Ishikawa (cell line): Measurements from ENCODE around the gene CRYBA4.

Source experiments
- CEBPB ChIP-seq: IDR thresholded peaks from 2 replicates; pipeline ENCODE4 v1.6.1; 2012
- CREB1 ChIP-seq: IDR thresholded peaks from 2 replicates; pipeline ENCODE4 v1.6.1; 2012; ENCODE audit warnings: low read depth
- EGR1 ChIP-seq: IDR thresholded peaks from 2 replicates; pipeline ENCODE4 v1.6.1; 2012
- EP300 ChIP-seq: IDR thresholded peaks from 2 replicates; pipeline ENCODE4 v1.6.1; 2012; ENCODE audit warnings: borderline replicate concordance
- FOXM1 ChIP-seq: IDR thresholded peaks from 2 replicates; pipeline ENCODE4 v1.6.1; 2012; ENCODE audit warnings: low read depth, borderline replicate concordance
- MAX ChIP-seq: IDR thresholded peaks from 2 replicates; pipeline ENCODE4 v1.6.1; 2012
- NFIC ChIP-seq: IDR thresholded peaks from 2 replicates; pipeline ENCODE4 v1.6.1; 2012
- RAD21 ChIP-seq: IDR thresholded peaks from 2 replicates; pipeline ENCODE4 v1.6.1; 2012; ENCODE audit warnings: low read depth
- REST ChIP-seq: IDR thresholded peaks from 2 replicates; pipeline ENCODE4 v1.6.1; 2012; ENCODE audit warnings: low read depth, mild to moderate bottlenecking
- TAF1 ChIP-seq: IDR thresholded peaks from 2 replicates; pipeline ENCODE4 v1.6.1; 2012; ENCODE audit warnings: low read depth, mild to moderate bottlenecking
- TCF12 ChIP-seq: IDR thresholded peaks from 2 replicates; pipeline ENCODE4 v1.6.1; 2012; ENCODE audit warnings: low read depth
- TEAD4 ChIP-seq: IDR thresholded peaks from 2 replicates; pipeline ENCODE4 v1.6.1; 2012
- YY1 ChIP-seq: IDR thresholded peaks from 2 replicates; pipeline ENCODE4 v1.6.1; 2012; ENCODE audit warnings: low read depth
- ZBTB7A ChIP-seq: IDR thresholded peaks from 2 replicates; pipeline ENCODE4 v1.6.1; 2012; ENCODE audit warnings: low read depth

The CRYBA4 gene

GRCh38 chr22:26585104-26585790, 36.5 kb upstream of the CRYBA4 start:
- TF ChIP-seq EGR1 (no peak), NFIC (no peak), TAF1 (no peak)

GRCh38 chr22:26586556-26587325, 35.0 kb upstream of the CRYBA4 start:
- no peak for TF ChIP-seq YY1
- TF ChIP-seq EP300 = no peak
- TF ChIP-seq ZBTB7A = no peak
- no peak for TF ChIP-seq EGR1

GRCh38 chr22:26587991-26588613, 33.7 kb upstream of the CRYBA4 start:
- no peak for TF ChIP-seq TAF1

GRCh38 chr22:26588729-26589366, 32.9 kb upstream of the CRYBA4 start:
- TF ChIP-seq RAD21 (no peak), CREB1 (no peak)

- TF ChIP-seq CREB1 (no peak), REST (no peak), TAF1 (no peak), YY1 (no peak), ZBTB7A (peak; percentile 27; the same call in 1 of the 2 replicates), RAD21 (no peak)
Observed at GRCh38 chr22:26589367-26589844, 32.4 kb upstream of the CRYBA4 start.

- peak; percentile 25; the same call in 1 of the 2 replicates for TF ChIP-seq TCF12
- peak; percentile 30; the same call in 1 of the 2 replicates for TF ChIP-seq TAF1
- TF ChIP-seq MAX = no peak
Observed at GRCh38 chr22:26589845-26590736, 31.7 kb upstream of the CRYBA4 start, which contains the start of gene TPST2. TSS of gene TPST2 (minus strand) at chr22:26590132. CDS start at chr22:26541630, 48,502 bp downstream.

- TF ChIP-seq FOXM1 (no peak), TEAD4 (no peak), CEBPB (no peak), TAF1 (no peak), ZBTB7A (no peak), NFIC (no peak), YY1 (no peak), REST (no peak)
Observed at GRCh38 chr22:26592421-26592891, 29.3 kb upstream of the CRYBA4 start.
